ENCODE measurements around the gene HLA-F. TPM values are rescaled to one million over a fixed set of nuclear protein-coding genes. Genes with fewer than 3 reads are reported as not detected.

HLA-F gene
- total RNA-seq, 1 experiment from 2014 or later: 15.5 TPM

GRCh38 chr6:29744131-29744530, 20.9 kb downstream of the HLA-F start:
- DNase-seq (ENCODE audit: low spot score): no peak

- no peak for DNase-seq (ENCODE audit: low spot score)
Observed at GRCh38 chr6:29744621-29745020, 21.4 kb downstream of the HLA-F start.

- DNase-seq (ENCODE audit: low spot score): no peak
Observed at GRCh38 chr6:29745386-29745785, 22.2 kb downstream of the HLA-F start.

- DNase-seq (ENCODE audit: low spot score): no peak
Observed at GRCh38 chr6:29745855-29746449, 22.7 kb downstream of the HLA-F start.

GRCh38 chr6:29746846-29747687, 23.8 kb downstream of the HLA-F start:
- no peak for DNase-seq (ENCODE audit: low spot score)

GRCh38 chr6:29747688-29748250, 24.5 kb downstream of the HLA-F start:
- no peak for DNase-seq (ENCODE audit: low spot score)

GRCh38 chr6:29748391-29749307, 25.4 kb downstream of the HLA-F start:
- peak; percentile 92 for DNase-seq (ENCODE audit: low spot score)

- no peak for DNase-seq (ENCODE audit: low spot score)
Observed at GRCh38 chr6:29749308-29749662, 26.1 kb downstream of the HLA-F start.

- DNase-seq (ENCODE audit: low spot score): no peak
Observed at GRCh38 chr6:29749668-29750067, 26.4 kb downstream of the HLA-F start.

- DNase-seq (ENCODE audit: low spot score): no peak
Observed at GRCh38 chr6:29750709-29751108, 27.5 kb downstream of the HLA-F start.

- DNase-seq (ENCODE audit: low spot score): no peak
Observed at GRCh38 chr6:29751480-29751879, 28.2 kb downstream of the HLA-F start.

- DNase-seq (ENCODE audit: low spot score): peak; percentile 92
Observed at GRCh38 chr6:29752451-29753308, 29.4 kb downstream of the HLA-F start.

- DNase-seq (ENCODE audit: low spot score): no peak
Observed at GRCh38 chr6:29753309-29753644, 30.0 kb downstream of the HLA-F start.

- DNase-seq (ENCODE audit: low spot score): no peak
Observed at GRCh38 chr6:29755295-29755871, 32.1 kb downstream of the HLA-F start.

- DNase-seq (ENCODE audit: low spot score): no peak
Observed at GRCh38 chr6:29757282-29757681, 34.0 kb downstream of the HLA-F start.

GRCh38 chr6:29757701-29758293, 34.6 kb downstream of the HLA-F start:
- DNase-seq (ENCODE audit: low spot score): no peak

GRCh38 chr6:29758761-29759160, 35.5 kb downstream of the HLA-F start:
- no peak for DNase-seq (ENCODE audit: low spot score)

GRCh38 chr6:29759457-29759856, 36.2 kb downstream of the HLA-F start:
- DNase-seq (ENCODE audit: low spot score): peak; percentile 29

GRCh38 chr6:29760328-29760727, 37.1 kb downstream of the HLA-F start:
- no peak for DNase-seq (ENCODE audit: low spot score)

- no peak for DNase-seq (ENCODE audit: low spot score)
Observed at GRCh38 chr6:29762051-29762450, 38.8 kb downstream of the HLA-F start.
